ENCODE measurements around the gene BMP8A.

GRCh38 chr1:39538531-39539251 lies 47.3 kb downstream of the BMP8A start:
- TF ChIP-seq POLR2A (IDR thresholded peaks at IDR 0.05) (no peak), CTCF (IDR thresholded peaks at IDR 0.05) (no peak)
